PC-3 (cell line): ENCODE measurements around the gene SULT2B1.

Experiments used
- CTCF ChIP-seq: fragments of 300-600 bp; sonication (generic); conservative IDR thresholded peaks from 2 replicates; pipeline ENCODE4 v1.5.1; 2017; ENCODE audit warnings: antibody characterized with exemption, low read depth, mild to moderate bottlenecking, low read length
- EZH2 ChIP-seq: fragments of 300-600 bp; sonication (generic); IDR thresholded peaks from one replicate; pipeline ENCODE4 v1.6.1; 2017; ENCODE audit warnings: antibody characterized with exemption, mild to moderate bottlenecking, low read length; ENCODE audit not compliant: unreplicated experiment

- TF ChIP-seq EZH2 (no peak), CTCF (no peak)
These were observed 67.1 kb downstream of the SULT2B1 start, which contains the start of the genes RPL18 and SPHK2 for GRCh38 chr19:48618916-48619691.
